HG03520 (cell line): ENCODE measurements around the gene PRDM16.

ENCODE experiments used
- ATAC-seq: cut with Tn5 transposase; IDR thresholded peaks from one replicate; pipeline ENCODE4 v1.9.1; 2021; ENCODE audit warnings: mild to moderate bottlenecking, moderate library complexity; ENCODE audit not compliant: unreplicated experiment

PRDM16 gene

GRCh38 chr1:3137111-3138100, 68.4 kb downstream of the PRDM16 start:
- no peak for ATAC-seq

GRCh38 chr1:3138623-3139151, 69.7 kb downstream of the PRDM16 start:
- ATAC-seq, result no peak

- ATAC-seq, result no peak
Measured at GRCh38 chr1:3139451-3139852, 70.4 kb downstream of the PRDM16 start.

GRCh38 chr1:3139871-3140361, 70.9 kb downstream of the PRDM16 start:
- no peak for ATAC-seq

- ATAC-seq, result no peak
Measured at GRCh38 chr1:3140437-3140836, 71.4 kb downstream of the PRDM16 start.

- no peak for ATAC-seq
Measured at GRCh38 chr1:3141129-3141528, 72.1 kb downstream of the PRDM16 start.

GRCh38 chr1:3141836-3142235, 72.8 kb downstream of the PRDM16 start:
- ATAC-seq, result no peak

- no peak for ATAC-seq
Measured at GRCh38 chr1:3142236-3142635, 73.2 kb downstream of the PRDM16 start.

GRCh38 chr1:3142751-3143150, 73.7 kb downstream of the PRDM16 start:
- no peak for ATAC-seq

- no peak for ATAC-seq
Measured at GRCh38 chr1:3145532-3146325, 76.7 kb downstream of the PRDM16 start.

GRCh38 chr1:3146458-3146857, 77.5 kb downstream of the PRDM16 start:
- ATAC-seq, result no peak

- no peak for ATAC-seq
Measured at GRCh38 chr1:3146907-3147306, 77.9 kb downstream of the PRDM16 start.

GRCh38 chr1:3148171-3148570, 79.2 kb downstream of the PRDM16 start:
- no peak for ATAC-seq

- ATAC-seq, result no peak
Measured at GRCh38 chr1:3149277-3149676, 80.3 kb downstream of the PRDM16 start.

- no peak for ATAC-seq
Measured at GRCh38 chr1:3151456-3151855, 82.5 kb downstream of the PRDM16 start.

- no peak for ATAC-seq
Measured at GRCh38 chr1:3152143-3152542, 83.1 kb downstream of the PRDM16 start.

GRCh38 chr1:3153197-3153596, 84.2 kb downstream of the PRDM16 start:
- no peak for ATAC-seq

GRCh38 chr1:3153902-3154795, 85.1 kb downstream of the PRDM16 start:
- ATAC-seq, result no peak

- ATAC-seq, result no peak
Measured at GRCh38 chr1:3155056-3155925, 86.3 kb downstream of the PRDM16 start.

GRCh38 chr1:3155926-3156220, 86.9 kb downstream of the PRDM16 start:
- ATAC-seq, result no peak
